Gastroesophageal sphincter (tissue), 4 donors: Measurements from ENCODE around the gene LRPAP1. TPM values are rescaled to one million over a fixed set of nuclear protein-coding genes. Genes with fewer than 3 reads are reported as not detected.
A peak's percentile ranks its signal among the peaks of the same experiment; 100 is the strongest.
"Not testable (repeated sequence)": the region's sequence is repeated elsewhere in the genome, so short reads cannot be mapped to it uniquely, and the experiment has no call there.

Experiments
- ATAC-seq: fragments of 150-250 bp; one replicate; pipeline ENCODE4 v1.9.1; 2016; ENCODE audit warnings: mild to moderate bottlenecking, moderate library complexity
- H3K27ac ChIP-seq, 4 donors: fragments of 200-600 bp; sonication (generic) in 3 of 4; 1 replicate in 3 of 4; 2 replicates in 1 of 4; pipeline ENCODE4 v1.5.1; 2016 to 2019
- H3K27me3 ChIP-seq: fragments of 200-600 bp; sonication (generic); one replicate; pipeline ENCODE4 v1.5.1; 2019
- H3K36me3 ChIP-seq, 2 donors: fragments of 200-600 bp; sonication (generic); one replicate each; pipeline ENCODE4 v1.5.1; 2019; ENCODE audit warnings: control low read depth in 1 of 2
- H3K4me1 ChIP-seq, 3 donors: fragments of 200-600 bp; sonication (generic); 1 replicate in 2 of 3; 2 replicates in 1 of 3; pipeline ENCODE4 v1.5.1; 2016 to 2019; ENCODE audit warnings: control low read depth in 2 of 3
- H3K4me3 ChIP-seq, 2 donors: fragments of 200-600 bp; sonication (generic); one replicate each; pipeline ENCODE4 v1.5.1; 2019; ENCODE audit warnings: mild to moderate bottlenecking in 1 of 2, moderate library complexity in 1 of 2
- H3K9me3 ChIP-seq, 3 donors: fragments of 200-600 bp; sonication (generic); one replicate each; pipeline ENCODE4 v1.5.1; 2017 to 2019; ENCODE audit warnings: control low read depth in 2 of 3
- CTCF ChIP-seq, 4 experiments: fragments of 200-600 bp in 2 of 4; fragments of 450-650 bp in 2 of 4; sonication (generic) in 1 of 4; IDR thresholded peaks; one replicate each; pipeline ENCODE4 v1.5.1; 2017 to 2019; ENCODE audit warnings: antibody characterized with exemption in 4 of 4, mild to moderate bottlenecking in 2 of 4, moderate library complexity in 2 of 4
- EP300 ChIP-seq: sonication (generic); formaldehyde crosslinking; IDR thresholded peaks from one replicate; pipeline ENCODE4 v1.6.1; 2017; ENCODE audit warnings: antibody characterized with exemption, mild to moderate bottlenecking
- POLR2A ChIP-seq, 2 donors: fragments of 450-650 bp; IDR thresholded peaks; one replicate each; pipeline ENCODE4 v1.6.1; 2017; ENCODE audit warnings: antibody characterized with exemption in 2 of 2, mild to moderate bottlenecking in 2 of 2, moderate library complexity in 1 of 2
- POLR2AphosphoS5 ChIP-seq: sonication (generic); formaldehyde crosslinking; IDR thresholded peaks from one replicate; pipeline ENCODE4 v1.6.1; 2017; ENCODE audit warnings: antibody characterized with exemption
- WGBS, 2 donors: methylation state at CpG; one replicate each; pipeline ENCODE4 v1.1.5; 2018; ENCODE audit warnings: low coverage in 1 of 2; 5-methylcytosine and 5-hydroxymethylcytosine counted together
- total RNA-seq, 4 donors: library from RNA; depleted of rRNA; stranded (reverse); fragments of >200 nt; gene quantifications; one replicate each; pipeline ENCODE4 v1.1.0, GENCODE V29; 2016

The LRPAP1 gene
- total RNA-seq, 4 donors from 2014 or later = 180 to 267 (median 201) TPM

- Histone ChIP-seq H3K27ac (peak overlapping the region in 2 of 4 donors; percentile 50 to 55), H3K27me3 (peaks cover 19% of the 10 kb centered on the region), H3K9me3 (no peaks in the 10 kb centered on the region), H3K36me3 (no peaks in the 10 kb centered on the region), H3K4me1 (peaks cover 0 to 33% (median 0%) of the 10 kb centered on the region in 3 donors), H3K4me3 (no peak overlapping the region)
- ATAC-seq = peak; percentile 13
- TF ChIP-seq CTCF (IDR thresholded peaks at IDR 0.05) (no peak), EP300 (no peak), POLR2A (IDR thresholded peaks at IDR 0.05) (no peak), POLR2AphosphoS5 (no peak)
- no CpG with 5 or more reads among the region's 10 CpGs for WGBS, 2 donors
Observed at GRCh38 chr4:3462321-3462789, 69.9 kb downstream of the LRPAP1 start.

GRCh38 chr4:3461515-3462291 lies 70.5 kb downstream of the LRPAP1 start:
- H3K27ac ChIP-seq = peak overlapping the region in 1 of 4 donors; percentile 55
- ATAC-seq = peak; percentile 75
- no peak overlapping the region for H3K4me3 ChIP-seq

GRCh38 chr4:3460926-3461325 lies 71.3 kb downstream of the LRPAP1 start:
- Histone ChIP-seq H3K9me3 (peaks cover 0 to 9% (median 0%) of the 10 kb centered on the region in 3 donors), H3K27ac (peak overlapping the region in 1 of 4 donors; percentile 55), H3K4me3 (no peak overlapping the region), H3K36me3 (no peaks in the 10 kb centered on the region), H3K4me1 (peaks cover 0 to 33% (median 0%) of the 10 kb centered on the region in 3 donors), H3K27me3 (peaks cover 19% of the 10 kb centered on the region)
- 92% methylated on average over 2 to 4 of the region's 5 CpGs for WGBS, 2 donors
- TF ChIP-seq POLR2AphosphoS5 = no peak
- TF ChIP-seq POLR2A (IDR thresholded peaks at IDR 0.05) = no peak
- TF ChIP-seq CTCF (IDR thresholded peaks at IDR 0.05) = no peak
- TF ChIP-seq EP300 = no peak
- ATAC-seq = no peak

More at GRCh38 chr4:3461515-3462291, 70.5 kb downstream of the LRPAP1 start:
- TF ChIP-seq POLR2A (IDR thresholded peaks at IDR 0.05) (no peak), EP300 (no peak), POLR2AphosphoS5 (peak; percentile 43)
- Histone ChIP-seq H3K9me3 (peaks cover 0 to 2% (median 0%) of the 10 kb centered on the region in 3 donors), H3K4me1 (peaks cover 0 to 33% (median 0%) of the 10 kb centered on the region in 3 donors), H3K36me3 (no peaks in the 10 kb centered on the region), H3K27me3 (peaks cover 19% of the 10 kb centered on the region)
- no CpG with 5 or more reads among the region's 25 CpGs for WGBS, 2 donors

GRCh38 chr4:3459156-3459555 lies 73.1 kb downstream of the LRPAP1 start:
- Histone ChIP-seq H3K27me3 (peaks cover 13% of the 10 kb centered on the region), H3K4me1 (peaks cover 0 to 33% (median 0%) of the 10 kb centered on the region in 3 donors), H3K9me3 (peaks cover 0 to 27% (median 0%) of the 10 kb centered on the region in 3 donors)
- ATAC-seq, H3K27ac ChIP-seq, H3K36me3 ChIP-seq, H3K4me3 ChIP-seq: not testable (repeated sequence)
- 50 to 60% methylated on average over 1 to 2 of the region's 5 CpGs for WGBS, 2 donors

- WGBS, 2 donors = 86 to 91% methylated on average over 3 to 6 of the region's 6 CpGs
- Histone ChIP-seq H3K9me3 (peaks cover 0 to 27% (median 0%) of the 10 kb centered on the region in 3 donors), H3K36me3 (no peaks in the 10 kb centered on the region), H3K27me3 (peaks cover 5% of the 10 kb centered on the region), H3K27ac (no peak overlapping the region), H3K4me1 (peaks cover 0 to 25% (median 0%) of the 10 kb centered on the region in 3 donors), H3K4me3 (no peak overlapping the region)
- no peak for ATAC-seq
- TF ChIP-seq EP300 (no peak), POLR2AphosphoS5 (no peak), CTCF (IDR thresholded peaks at IDR 0.05) (no peak)
Observed at GRCh38 chr4:3458371-3458770, 73.9 kb downstream of the LRPAP1 start.

GRCh38 chr4:3455596-3455995 lies 76.6 kb downstream of the LRPAP1 start:
- H3K27me3 ChIP-seq, H3K4me3 ChIP-seq, ATAC-seq, H3K36me3 ChIP-seq, H3K27ac ChIP-seq: not testable (repeated sequence)
- 80 to 92% methylated on average over 1 to 2 of the region's 3 CpGs for WGBS, 2 donors
- Histone ChIP-seq H3K9me3 (peaks cover 0 to 27% (median 0%) of the 10 kb centered on the region in 3 donors), H3K4me1 (peaks cover 0 to 13% (median 3%) of the 10 kb centered on the region in 3 donors)

Other genes starting within 250 kb of the LRPAP1 start
- gene RGS12, start 239.4 kb downstream of the LRPAP1 start, total RNA-seq = 10 to 100 TPM; 24.1 to 32.7 (median 29.1) TPM
- 1 to 10 TPM in 1 of 4 donors, under 1 TPM in 2, not detected in 1; 0.13 to 1.8 (median 0.62) TPM for gene HGFAC, start 90.5 kb downstream of the LRPAP1 start, total RNA-seq
- gene DOK7, start 69.1 kb downstream of the LRPAP1 start, total RNA-seq = 1 to 10 TPM in 3 of 4 donors, under 1 TPM in 1; 0.32 to 5.3 (median 2.8) TPM
- 10 to 100 TPM in 1 of 4 donors, 1 to 10 TPM in 3; 1.2 to 26.5 (median 6.1) TPM for gene ADRA2C, start 234.0 kb upstream of the LRPAP1 start, total RNA-seq